HepG2 (cell line): ENCODE measurements around the gene RNASE4.

Experiments used
- CTCF ChIP-seq: sonication (generic); formaldehyde crosslinking; IDR thresholded peaks from 2 replicates; pipeline ENCODE4 v1.5.0; 2020; ENCODE audit warnings: mild to moderate bottlenecking, missing genetic modification reagents, moderate library complexity
- NFIC ChIP-seq: IDR thresholded peaks from 2 replicates; pipeline ENCODE4 v1.6.1; 2012; ENCODE audit warnings: mild to moderate bottlenecking, low read length, inconsistent platforms
- POGK ChIP-seq: sonication (generic); formaldehyde crosslinking; conservative IDR thresholded peaks from 2 replicates; pipeline ENCODE4 v1.8.0; 2022; ENCODE audit warnings: mild to moderate bottlenecking, moderate library complexity, missing genetic modification reagents
- POLR2A ChIP-seq, 2 experiments: IDR thresholded peaks; 2 replicates each; pipeline ENCODE4 v1.6.1; 2011; ENCODE audit warnings: low read depth in 2 of 2, low read length in 2 of 2, mild to moderate bottlenecking in 1 of 2, moderate library complexity in 1 of 2; ENCODE audit not compliant: insufficient read depth in 1 of 2
- POLR2AphosphoS5 ChIP-seq: IDR thresholded peaks from 2 replicates; pipeline ENCODE4 v1.6.1; 2012; ENCODE audit warnings: low read depth, low read length
- RORA ChIP-seq: sonication (generic); formaldehyde crosslinking; IDR thresholded peaks from 2 replicates; pipeline ENCODE4 v1.5.0; 2020; ENCODE audit warnings: mild to moderate bottlenecking, missing genetic modification reagents, moderate library complexity
- TBX3 ChIP-seq: fragments of 450-650 bp; IDR thresholded peaks from 2 replicates; pipeline ENCODE4 v1.6.1; 2017; ENCODE audit warnings: antibody characterized with exemption, mild to moderate bottlenecking, inconsistent platforms, borderline replicate concordance
- ZNF747 ChIP-seq: sonication (generic); formaldehyde crosslinking; IDR thresholded peaks from 2 replicates; pipeline ENCODE4 v1.8.1; 2023; ENCODE audit warnings: missing genetic modification reagents, mild to moderate bottlenecking, borderline replicate concordance

- TF ChIP-seq POGK (CRISPR knock-in tag) (no peak), CTCF (no peak), ZNF747 (CRISPR knock-in tag) (no peak), RORA (CRISPR knock-in tag) (no peak), POLR2AphosphoS5 (peak; percentile 51; the same call in 1 of the 2 replicates), TBX3 (no peak), NFIC (no peak), POLR2A (IDR thresholded peaks at IDR 0.05; ENCODE audit: insufficient read depth in 1 of 2, low read depth in 2 of 2, low read length in 2 of 2) (peak in 1 of 2 experiments; percentile 27; a peak in 1 of 4 replicates)
Measured at GRCh38 chr14:20698934-20699333, 14.6 kb downstream of the RNASE4 start.
